GM18951 (cell line): ENCODE data around the gene PIMREG.

ENCODE experiments used
- POLR2A ChIP-seq: IDR thresholded peaks from 4 replicates; pipeline ENCODE4 v1.6.1; 2011; ENCODE audit warnings: mild to moderate bottlenecking; ENCODE audit not compliant: insufficient read length, insufficient read depth; ENCODE audit errors: extremely low read depth
- in situ Hi-C: fragments of 300-500 bp; cut with MboI; formaldehyde crosslinking; loops from one replicate; pipeline ENCODE4 v1.12.0; 2022; ENCODE audit warnings: low sequenced_read_pairs, mixed read lengths, inconsistent platforms; ENCODE audit not compliant: unreplicated experiment

The PIMREG gene

DNA sequence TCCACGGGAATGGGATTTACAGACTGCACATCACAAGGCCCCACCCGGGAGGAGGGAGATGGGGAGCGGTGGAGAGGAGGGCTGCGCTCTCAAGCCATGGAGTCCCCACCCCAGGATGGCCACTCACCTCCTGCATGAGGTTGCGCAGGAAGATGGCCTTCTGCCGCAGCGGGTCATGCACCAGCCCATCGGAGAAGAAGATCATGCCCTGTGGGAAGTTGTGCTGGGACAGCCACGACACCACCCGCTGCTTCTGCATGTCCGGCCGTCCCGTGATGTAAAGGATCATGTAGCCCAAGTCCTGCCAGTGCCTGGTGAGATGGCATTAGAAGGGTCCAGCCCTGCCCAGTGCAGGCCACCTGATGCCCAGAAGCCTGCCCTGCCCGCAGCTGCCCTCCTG lies 17.0 kb downstream of the PIMREG start:
- TF ChIP-seq POLR2A, result no peak

DNA sequence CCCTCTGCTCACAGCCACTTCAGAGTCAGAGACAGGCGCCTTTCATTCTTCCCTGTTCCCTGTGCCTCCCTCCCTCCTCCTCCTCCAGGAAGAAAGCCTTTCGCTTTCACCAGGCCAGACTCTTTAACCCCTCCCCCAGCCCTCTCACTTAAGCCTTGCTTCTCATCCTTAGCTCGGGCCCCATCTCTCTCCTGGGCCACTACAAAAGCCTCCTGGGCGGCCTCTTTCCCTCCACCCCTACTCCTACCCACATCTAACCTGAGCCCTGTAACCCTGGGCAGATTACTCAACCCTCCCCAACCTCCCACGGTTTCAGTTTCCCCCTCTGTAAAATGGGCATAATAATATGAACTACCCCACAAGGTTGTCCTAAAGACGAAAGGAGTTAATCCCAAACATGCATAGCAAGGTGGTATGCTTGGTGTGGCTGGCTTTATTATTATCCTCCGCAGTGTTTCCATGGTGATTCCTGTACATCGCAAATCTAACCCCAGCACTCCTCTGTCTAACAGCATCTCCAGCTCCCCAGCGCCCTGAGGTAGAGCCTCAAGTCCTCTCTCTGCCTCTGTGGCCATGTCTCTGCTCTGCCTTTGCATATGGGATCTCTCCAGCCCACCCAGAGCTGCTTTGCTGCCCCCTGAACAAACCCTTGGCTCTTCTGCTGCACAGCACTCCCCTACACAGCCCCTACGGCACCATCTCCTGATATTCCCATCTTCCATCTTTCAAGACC lies 17.7 kb downstream of the PIMREG start:
- no peak for TF ChIP-seq POLR2A
- in situ Hi-C loops, result no loop called here

More for the DNA sequence above, 17.0 kb downstream of the PIMREG start:
- in situ Hi-C loops, result no loop called here

DNA sequence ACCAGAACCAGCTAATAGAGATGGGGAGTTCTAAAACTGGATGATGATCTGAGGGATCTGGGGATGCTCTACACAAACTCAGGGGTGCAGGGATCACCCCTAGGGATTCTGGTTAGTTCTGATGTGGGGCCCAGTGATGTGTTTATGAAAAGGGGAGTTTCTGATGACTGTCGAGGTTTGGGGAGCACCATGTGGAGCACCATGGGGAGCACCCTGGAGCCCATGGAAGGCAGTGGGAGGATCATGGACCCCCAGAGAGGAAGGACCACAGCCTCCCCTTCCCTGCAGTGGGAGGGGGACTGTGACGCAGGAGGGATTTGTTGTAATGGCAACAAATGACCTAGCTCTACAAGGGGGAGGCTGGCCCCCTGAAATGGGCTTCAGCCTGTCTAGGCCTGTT lies 18.4 kb downstream of the PIMREG start:
- in situ Hi-C loops, result no loop called here
- TF ChIP-seq POLR2A, result no peak

DNA sequence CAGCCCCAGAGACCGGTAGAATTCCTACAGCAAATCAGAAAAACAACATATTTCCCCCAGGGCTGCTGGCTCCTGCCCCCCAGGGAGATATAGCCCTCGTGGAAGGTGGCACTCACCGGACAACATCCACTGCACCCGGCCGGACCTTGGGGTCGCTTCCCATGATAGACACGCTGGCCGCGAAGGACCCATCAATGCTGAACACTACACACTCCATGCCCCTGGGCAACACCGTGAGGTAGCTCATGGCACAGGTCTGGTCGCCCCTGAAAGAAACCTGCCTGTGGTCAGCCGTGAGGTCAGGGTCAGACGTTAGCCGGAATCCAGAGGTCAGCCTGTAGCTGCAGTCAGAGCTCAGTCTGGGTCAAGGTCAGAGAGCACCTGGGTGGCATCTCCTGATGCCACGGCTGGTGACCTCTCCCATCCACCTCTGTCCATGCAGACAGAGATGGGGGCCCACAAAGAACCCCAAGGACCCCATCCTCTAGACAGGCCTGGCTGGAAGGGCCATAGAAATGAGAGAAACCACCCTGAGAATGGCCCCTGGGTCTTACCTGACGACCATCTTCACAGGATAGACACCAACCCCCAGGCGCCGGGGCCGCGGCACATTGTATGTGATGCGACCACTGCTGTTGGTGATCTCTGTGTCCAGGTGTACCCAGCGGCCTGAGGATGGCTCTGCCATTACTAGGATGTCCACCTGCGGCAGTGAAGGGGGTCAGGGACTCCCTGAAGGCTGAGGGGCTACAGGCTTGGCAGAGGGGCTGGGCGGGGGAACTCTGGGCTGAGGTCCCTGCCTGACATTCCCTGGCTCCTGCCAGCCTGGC lies 19.6 kb downstream of the PIMREG start:
- no peak for TF ChIP-seq POLR2A

DNA sequence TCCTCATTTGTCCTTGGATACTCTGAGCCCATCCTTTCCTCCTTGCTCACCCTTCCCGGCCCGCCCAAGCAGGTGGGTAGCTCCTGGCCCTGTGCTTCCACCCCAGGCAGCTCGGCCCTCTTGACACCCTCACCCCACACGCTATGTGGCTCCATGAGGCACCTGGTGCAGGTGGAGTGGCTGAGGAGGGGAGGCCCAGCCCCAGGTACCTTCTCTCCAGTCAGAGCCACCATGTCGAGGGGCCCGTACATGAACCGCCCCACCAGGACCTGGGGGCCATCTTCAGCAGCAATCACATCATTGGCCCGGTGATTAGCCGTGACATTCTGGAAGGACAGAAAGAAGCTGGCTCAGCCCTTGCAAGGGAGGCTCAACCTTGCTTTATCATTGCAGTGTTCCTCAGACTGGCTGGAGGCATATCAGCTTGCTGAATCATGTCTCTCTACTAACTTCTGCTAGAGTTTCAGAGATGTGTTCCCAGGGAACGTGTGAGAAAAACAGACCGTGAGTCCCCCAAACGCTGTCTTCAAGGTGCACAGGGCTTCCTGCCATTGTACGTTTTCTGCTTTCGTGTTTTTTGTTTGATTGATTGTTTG lies 20.3 kb downstream of the PIMREG start:
- TF ChIP-seq POLR2A, result no peak
- in situ Hi-C loops, result no loop called here

More for the DNA sequence above, 19.6 kb downstream of the PIMREG start:
- in situ Hi-C loops, result no loop called here

DNA sequence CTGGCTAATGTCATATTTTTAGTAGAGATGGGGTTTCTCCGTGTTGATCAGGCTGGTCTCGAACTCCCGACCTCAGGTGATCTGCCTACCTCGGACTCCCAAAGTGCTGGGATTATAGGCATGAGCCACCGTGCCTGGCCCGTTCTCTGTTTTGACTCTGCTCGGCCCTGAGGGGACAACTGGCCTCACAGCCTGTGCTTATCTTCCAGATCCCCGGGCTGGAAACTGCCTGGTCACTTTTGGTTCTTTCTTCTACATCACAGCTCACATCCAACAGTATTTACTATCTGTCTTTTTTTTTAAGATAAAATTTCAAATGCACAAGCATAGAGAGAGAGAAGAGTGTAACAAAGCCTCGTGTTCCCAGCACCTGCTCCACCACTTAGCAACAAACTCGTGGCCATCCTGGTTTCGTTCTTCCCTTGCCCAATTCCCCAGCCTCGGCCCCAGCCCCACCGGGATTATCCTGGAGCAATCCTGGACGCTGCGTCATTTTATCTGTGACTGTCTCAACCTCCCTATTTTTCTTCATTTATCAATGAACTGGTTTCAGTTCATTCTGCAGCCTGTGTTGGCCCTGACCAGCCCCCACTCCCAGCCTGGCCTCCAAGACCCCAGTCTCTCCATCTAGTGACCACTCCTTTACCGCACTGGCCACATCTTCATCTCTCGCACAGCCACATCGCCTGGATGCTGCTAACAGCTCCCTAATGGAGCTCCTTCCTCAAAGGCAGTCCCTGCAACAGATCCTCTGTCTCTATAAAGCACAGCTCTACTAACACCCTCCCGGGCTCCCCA lies 21.1 kb downstream of the PIMREG start:
- in situ Hi-C loops, result no loop called here

DNA sequence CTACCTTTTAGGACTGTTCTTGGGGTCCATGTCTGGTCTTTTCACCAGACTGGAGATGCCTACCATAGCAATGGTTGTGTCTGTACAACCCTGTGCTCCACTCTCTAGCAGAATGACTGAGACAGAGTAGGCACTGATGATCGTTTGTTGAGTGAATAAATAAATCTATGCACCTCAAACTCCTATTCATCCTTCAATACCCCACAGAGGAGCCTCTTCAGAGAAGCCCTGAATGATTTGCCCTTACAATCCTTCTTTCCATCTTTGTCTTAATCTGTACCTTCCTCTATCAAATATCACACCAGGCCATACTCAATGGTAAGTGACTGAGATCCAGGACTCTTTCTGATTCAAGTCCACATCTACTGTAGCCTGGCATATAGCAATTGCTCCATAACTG lies 23.3 kb downstream of the PIMREG start:
- in situ Hi-C loops, result no loop called here
- TF ChIP-seq POLR2A, result no peak

More for the DNA sequence above, 21.1 kb downstream of the PIMREG start:
- TF ChIP-seq POLR2A, result no peak

DNA sequence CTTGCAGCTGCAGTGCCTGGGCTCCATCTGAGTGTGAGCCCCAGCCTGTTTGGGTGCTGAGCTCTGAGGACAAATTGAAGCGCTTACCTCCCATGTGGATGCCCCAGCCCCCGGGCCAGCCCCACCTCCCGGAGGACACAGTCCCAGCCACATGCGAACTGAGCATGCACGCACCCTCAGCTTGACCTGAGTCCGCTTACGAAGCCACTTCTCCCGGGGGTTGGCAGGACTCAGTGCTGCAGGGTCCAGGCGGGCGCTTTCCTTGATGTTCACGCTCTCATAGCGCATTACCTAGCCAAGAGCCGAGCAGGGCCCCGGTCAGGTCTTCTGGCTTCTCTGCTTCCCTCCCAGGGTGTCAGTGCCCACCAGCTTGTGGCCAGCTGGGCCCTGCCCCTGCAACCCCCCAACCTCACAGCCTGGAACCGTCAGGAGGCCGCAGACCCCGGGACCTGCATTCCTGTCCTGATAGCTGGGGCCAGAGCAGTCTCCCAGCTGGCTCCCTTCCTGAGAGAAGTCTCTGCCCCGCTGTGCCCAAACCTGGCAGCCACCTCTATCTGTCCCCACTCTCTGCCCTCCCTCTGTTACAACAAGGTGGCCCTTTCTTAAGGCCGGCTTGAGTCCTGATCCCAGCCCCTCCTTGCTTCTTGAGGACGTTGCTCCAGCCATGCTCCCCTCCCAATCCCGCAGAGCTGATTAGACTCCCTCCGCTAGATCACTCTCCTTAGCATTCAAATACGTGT lies 24.0 kb downstream of the PIMREG start:
- no peak for TF ChIP-seq POLR2A
- in situ Hi-C loops, result no loop called here

DNA sequence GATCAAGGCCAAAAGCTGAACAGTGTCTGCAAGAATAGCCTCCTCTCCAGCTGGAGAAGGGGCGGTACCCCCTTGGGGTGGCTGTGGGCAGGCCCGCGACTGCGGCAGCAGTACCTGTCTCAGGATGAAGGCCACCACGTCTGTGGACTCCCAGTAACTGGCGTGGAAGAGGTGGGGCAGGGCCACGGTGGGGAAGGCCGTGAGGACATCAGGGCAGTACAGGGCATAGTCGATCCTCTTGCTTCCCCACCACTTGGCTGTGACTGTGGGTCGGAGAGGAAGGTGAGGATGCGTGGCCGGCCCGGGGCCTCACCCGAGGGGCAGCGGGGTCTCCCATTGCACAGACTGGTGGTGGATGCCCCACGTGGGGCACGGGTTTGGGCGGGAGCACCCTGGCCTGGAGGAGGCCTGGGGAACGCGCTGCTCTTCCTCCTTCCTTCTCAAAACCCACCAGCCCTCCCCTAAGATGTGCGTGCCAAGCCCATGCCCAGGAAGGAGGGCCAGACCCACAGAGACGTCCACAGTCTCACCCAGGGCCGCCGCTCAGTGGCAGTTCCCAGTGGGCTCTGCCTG lies 26.0 kb downstream of the PIMREG start:
- TF ChIP-seq POLR2A, result no peak
- in situ Hi-C loops, result no loop called here

DNA sequence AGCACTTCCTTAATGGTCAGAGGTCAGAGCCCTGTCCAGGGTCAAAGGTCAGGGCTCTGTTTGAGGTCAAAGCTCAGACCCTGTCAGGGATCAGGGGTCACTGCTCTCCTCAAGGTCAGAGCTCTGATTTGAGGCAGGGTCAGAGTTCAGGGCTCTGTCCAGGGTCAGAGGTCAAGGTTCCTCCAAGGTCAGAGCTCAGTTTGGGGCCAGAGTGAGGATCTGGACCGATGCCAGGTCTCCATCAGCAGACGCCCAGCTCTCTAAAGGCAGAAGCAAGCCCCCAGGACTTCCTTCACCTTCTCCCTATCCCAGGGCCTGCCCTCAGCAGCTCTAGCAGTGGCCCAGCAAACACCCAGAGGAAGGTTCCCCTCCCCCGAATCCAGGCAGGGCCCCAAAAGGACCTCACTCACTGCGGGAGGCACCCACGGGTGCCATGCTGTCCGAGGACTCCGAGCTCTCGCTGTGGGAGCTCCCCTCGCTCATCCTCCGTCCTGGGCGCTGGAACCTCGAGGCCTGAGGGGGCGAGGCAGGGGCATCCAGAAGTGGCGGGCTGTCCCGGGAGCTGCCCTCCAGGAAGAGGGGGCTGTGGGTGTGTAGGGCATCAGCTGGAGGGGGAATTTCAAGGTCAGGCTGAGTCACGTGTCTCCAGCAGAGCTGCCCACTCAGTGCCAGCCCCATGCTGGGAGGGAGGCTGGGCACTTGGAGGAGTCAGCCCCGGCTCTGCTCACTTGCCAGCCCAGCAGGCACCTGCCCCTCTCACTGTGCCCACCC lies 26.7 kb downstream of the PIMREG start:
- no peak for TF ChIP-seq POLR2A
- in situ Hi-C loops, result no loop called here

DNA sequence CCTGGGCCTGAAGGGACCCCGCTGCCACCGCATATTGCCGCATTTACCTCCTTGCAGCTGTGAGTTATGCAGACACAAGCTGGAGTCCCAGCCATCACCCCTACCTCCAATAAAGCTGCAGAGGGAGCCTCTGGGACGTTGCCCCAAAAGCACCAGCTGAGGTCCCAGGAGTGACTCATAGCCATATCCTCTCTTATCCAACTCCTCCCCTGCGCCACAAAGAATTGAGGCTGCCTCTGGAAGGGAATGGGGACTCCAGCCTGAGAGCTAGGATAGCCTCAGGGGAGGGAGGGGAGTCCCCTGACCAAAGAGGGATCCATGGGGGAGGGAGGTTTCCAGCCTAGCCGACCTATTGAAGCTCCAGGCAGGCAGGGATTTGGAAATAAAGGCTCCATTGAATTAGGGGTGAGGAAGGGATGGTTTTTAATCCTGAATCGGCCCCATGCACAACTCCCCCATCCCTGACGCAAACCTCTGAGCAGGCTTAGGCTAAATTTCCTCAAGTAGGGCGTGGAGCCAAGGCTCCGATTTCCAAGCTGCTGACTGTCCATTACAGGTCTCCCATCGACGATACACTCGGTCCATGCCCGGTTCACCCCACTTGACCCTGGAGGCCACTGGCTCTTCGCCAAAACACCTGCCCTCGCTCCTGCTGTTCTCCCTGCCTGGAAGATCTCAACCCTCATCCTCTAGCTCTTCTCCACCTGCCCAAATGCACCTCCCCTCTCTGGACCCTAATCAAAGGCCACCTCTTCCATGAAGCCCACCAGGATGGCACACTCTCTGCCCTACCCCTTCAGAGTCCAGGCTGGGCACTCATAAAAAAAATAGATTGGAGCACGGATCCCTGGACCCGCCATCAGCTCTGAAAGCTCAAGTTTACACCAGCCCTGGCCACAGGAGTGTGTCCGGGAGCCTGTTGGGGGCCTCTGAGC lies 27.5 kb downstream of the PIMREG start:
- no peak for TF ChIP-seq POLR2A
- in situ Hi-C loops, result no loop called here

DNA sequence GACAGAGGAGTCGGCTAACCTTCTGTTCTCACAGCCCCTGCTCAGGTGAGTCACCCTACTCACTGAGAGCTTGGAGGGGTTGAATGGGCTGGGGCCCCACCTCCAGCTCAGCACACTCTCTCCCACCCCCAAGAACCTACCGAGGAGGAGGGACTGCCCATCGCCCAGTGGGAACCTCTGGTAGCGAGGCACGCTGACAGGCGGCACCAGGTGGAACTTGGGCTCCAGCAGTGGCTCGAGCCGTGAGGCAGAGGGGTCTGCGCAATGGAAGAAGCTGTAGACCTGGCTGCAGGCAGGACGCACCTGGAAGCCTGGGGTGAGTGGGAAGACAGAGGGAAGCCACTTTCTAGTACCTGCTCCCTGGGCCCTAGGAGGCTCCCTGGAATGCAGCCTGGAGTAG lies 28.3 kb downstream of the PIMREG start:
- TF ChIP-seq POLR2A, result no peak
- in situ Hi-C loops, result no loop called here
